Limb (tissue), 2 donors: ENCODE measurements around the gene MYO15B.
"Not testable (repeated sequence)": the region's sequence is repeated elsewhere in the genome, so short reads cannot be mapped to it uniquely, and the experiment has no call there.

Source experiments
- DNase-seq, 2 donors: peaks; one replicate each; pipeline ENCODE4 v3.0.0-alpha.2; 2016; ENCODE audit errors: extremely low spot score in 2 of 2

MYO15B gene

DNA sequence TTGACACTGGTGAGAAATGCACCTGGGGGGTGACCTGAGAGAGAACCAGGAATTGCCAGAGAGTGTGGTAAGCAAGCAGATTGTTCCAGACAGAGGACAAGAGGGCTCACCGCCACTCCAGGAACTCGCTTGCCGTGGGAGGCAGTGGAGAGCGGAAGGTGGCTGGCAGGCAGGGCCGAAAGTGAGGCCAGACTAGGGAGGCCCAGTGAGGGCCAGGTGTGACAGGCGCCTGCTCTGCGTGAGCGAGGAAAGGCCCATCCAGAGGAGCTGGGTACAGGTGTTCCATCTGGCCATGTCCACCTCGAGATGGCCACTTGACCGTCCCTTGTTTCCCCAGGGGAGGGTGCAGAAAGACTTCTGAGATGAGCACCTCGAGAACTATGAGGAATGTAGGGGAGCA, 11.9 kb upstream of the MYO15B start:
- DNase-seq, result no peak

- DNase-seq, result no peak
These were observed 10.9 kb upstream of the MYO15B start for GRCh38 chr17:75576661-75577060.

DNA sequence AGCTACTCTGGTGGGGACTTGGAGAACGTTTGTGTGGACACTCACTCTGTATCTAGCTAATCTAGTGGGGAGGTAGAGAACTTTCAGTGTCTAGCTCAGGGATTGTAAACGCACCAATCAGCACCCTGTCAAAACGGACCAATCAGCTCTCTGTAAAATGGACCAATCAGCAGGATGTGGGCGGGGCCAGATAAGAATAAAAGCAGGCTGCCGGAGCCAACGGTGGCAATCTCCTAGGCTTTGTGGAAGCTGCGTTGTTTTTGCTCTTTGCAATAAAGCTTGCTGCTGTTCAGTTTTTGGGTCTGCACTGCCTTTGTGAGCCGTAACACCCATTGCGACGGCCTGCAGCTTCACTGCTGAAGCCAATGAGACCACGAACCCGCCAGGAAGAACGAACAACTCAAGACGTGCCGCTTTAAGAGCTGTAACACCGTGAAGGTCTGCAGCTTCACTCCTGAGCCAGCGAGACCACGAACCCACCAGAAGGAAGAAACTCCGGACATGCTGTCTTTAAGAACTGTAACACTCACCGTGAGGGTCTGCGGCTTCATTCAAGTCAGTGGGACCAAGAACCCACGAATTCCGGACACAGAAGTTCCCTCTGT, 6.4 kb upstream of the MYO15B start:
- DNase-seq, result not testable (repeated sequence)

DNA sequence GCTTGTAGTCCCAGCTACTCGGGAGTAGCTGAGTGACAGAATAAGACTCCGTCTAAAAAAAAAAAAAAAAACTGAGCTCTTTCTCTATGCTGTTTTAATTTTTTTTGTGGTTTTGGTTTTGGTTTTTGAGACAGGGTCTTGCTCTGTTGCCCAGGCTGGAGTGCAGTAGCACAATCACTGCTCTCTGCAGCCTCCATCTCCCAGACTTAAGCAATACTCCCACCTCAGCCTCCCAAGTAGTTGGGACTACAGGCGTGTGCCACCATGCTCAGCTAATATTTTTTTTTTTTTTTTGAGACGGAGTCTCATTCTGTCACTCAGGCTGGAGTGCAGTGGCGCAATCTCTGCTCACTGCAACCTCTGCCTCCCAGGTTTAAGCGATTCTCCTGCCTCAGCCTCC, 4.4 kb upstream of the MYO15B start:
- DNase-seq, result not testable (repeated sequence)

GRCh38 chr17:75584849-75585175, 2.8 kb upstream of the MYO15B start:
- no peak for DNase-seq

- DNase-seq, result peak in 1 of 2 donors; percentile 7
These were observed 1.0 kb downstream of the MYO15B start for GRCh38 chr17:75588596-75589011.

DNA sequence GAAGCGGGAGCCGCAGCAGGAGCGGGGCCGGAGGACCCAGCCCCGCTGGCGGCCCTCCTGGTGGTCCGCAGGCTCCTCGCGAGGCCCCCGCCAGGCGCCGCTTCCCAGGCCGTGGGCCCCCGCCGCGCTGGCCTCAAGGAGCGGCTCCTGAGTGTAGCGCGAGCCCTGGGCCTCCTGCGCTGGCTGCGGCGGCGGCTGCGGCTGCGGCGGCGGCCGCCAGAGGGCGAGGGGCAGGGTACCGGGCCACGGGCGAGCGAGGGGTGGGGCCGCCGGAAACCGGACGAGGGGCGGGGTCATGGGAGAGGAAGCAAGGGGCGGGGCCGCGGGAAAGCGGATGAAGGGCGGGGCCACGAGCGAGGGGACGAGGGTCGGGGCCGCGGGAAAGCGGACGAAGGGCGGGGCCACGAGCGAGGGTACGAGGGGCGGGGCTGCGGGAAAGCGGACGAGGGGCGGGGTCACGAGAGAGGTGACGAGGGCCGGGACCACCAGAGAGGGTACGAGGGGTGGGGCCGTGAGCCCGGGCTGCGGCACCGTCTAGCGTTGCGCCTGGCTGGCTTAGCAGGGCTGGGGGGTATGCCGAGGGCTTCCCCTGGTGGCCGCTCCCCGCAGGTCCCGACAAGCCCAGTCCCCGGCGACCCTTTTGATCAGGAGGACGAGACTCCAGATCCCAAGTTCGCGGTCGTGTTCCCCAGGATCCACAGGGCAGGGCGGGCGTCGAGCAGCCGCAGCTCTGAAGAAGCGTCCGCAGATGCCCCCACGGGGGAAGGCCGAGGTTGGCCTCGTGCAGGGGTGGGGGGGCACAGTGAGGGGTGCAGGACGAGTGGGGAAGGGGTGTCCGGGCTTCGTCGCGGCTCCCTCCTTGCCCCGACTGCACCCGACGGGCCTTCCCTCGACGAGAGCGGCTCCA, 1.7 kb downstream of the MYO15B start:
- peak; percentile 95 to 99 for DNase-seq

- DNase-seq, result peak in 1 of 2 donors; percentile 53
These were observed 2.3 kb downstream of the MYO15B start for GRCh38 chr17:75589919-75590303.

GRCh38 chr17:75590314-75590761, 2.7 kb downstream of the MYO15B start:
- no peak for DNase-seq

DNA sequence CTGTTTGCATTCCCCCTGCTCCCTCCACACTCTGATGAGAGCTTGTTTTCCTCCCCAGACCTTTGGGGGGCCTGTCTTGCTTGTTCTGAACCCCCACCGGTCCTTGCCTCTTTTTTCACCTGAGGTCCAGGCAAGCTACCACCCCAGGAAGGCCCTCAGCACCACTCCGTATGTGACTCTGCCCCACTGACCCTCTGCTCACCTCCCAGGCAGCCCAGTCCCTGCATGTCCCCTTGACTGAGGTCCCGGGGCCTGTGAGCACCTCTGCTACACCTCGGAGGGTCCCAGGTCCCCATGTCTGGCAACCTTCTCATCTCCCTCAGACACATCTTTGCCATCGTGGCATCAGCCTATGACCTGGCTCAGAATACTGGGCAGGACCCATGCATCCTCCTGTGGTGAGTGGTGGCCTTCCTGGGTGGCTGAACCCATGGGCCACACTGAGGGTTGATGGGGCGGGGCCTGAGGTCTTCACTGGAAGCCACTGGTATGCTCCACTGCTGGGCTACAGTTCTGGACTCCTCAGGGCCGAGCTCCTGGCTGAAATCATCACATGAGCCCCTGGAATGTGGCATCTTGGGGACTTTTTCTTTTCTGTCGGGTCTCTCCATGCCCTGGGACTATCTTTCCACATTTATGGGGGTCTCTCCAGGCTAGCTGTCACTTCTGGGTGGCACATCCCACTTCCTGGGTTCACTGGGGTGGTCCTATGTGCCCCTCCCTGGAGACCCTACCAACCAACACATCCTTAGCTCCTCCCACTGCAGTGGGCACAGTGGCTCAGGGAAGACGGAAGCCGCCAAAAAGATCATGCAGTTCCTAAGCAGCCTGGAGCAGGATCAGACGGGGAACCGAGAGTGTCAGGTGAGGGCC, 3.5 kb downstream of the MYO15B start:
- peak in 1 of 2 donors; percentile 29 for DNase-seq

DNA sequence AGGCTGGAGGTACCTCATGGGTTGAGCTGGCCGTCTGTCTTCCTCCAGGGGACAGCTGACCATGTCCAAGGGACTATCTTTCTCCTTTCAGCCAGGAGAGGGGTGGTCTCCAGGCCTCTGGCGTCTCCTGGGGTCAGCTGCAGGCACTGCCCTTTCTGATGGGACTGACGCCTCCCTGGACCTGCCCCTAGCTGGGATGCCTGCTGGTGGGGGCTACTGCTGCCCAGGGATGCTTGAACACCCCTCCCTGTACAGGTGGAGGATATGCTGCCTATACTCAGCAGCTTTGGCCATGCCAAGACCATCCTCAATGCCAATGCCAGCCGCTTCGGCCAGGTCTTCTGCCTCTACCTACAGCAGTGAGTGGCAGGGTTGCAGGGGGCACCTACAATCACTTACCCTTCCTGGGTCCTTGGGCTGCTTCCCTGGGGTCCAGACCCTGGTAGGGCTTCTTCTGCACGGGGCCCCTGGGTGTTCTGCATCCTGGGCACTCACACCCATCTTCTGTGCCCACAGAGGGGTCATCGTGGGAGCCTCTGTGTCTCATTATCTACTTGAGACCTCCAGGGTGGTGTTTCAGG, 4.2 kb downstream of the MYO15B start:
- peak in 1 of 2 donors; percentile 26 for DNase-seq

DNA sequence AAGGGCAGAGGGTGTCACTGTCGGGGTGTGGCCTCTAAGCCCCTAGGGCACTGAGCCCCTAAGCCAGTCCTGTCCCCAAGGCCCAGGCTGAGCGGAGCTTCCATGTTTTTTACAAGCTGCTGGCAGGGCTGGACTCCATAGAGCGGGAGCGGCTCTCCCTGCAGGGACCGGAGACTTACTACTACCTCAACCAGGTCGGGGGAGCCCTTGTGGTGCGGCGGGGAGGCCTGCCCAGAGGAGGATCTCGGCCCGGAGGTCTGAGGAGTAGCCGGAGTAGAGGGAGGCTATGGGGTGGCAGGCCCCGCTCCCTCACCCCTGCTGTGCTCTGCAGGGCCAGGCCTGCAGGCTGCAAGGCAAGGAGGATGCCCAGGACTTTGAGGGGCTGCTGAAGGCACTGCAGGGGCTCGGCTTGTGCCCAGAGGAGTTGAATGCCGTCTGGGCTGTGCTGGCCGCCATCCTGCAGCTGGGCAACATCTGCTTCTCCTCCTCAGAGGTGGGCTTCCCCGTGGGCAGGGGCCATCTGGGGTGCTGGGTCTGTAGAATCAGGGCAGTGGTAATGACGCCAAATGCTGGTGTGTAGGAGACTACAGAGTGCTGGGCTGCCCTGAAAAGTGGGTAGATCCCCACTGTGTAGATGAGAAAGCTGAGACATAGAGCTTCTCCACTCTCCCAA, 4.9 kb downstream of the MYO15B start:
- peak in 1 of 2 donors; percentile 26 for DNase-seq

GRCh38 chr17:75593430-75593829, 5.8 kb downstream of the MYO15B start:
- DNase-seq, result not testable (repeated sequence)

GRCh38 chr17:75594499-75595283, 7.1 kb downstream of the MYO15B start:
- peak in 1 of 2 donors; percentile 29 for DNase-seq

GRCh38 chr17:75595284-75595919, 7.8 kb downstream of the MYO15B start:
- no peak for DNase-seq

- no peak for DNase-seq
These were observed 8.3 kb downstream of the MYO15B start for GRCh38 chr17:75595920-75596313.

DNA sequence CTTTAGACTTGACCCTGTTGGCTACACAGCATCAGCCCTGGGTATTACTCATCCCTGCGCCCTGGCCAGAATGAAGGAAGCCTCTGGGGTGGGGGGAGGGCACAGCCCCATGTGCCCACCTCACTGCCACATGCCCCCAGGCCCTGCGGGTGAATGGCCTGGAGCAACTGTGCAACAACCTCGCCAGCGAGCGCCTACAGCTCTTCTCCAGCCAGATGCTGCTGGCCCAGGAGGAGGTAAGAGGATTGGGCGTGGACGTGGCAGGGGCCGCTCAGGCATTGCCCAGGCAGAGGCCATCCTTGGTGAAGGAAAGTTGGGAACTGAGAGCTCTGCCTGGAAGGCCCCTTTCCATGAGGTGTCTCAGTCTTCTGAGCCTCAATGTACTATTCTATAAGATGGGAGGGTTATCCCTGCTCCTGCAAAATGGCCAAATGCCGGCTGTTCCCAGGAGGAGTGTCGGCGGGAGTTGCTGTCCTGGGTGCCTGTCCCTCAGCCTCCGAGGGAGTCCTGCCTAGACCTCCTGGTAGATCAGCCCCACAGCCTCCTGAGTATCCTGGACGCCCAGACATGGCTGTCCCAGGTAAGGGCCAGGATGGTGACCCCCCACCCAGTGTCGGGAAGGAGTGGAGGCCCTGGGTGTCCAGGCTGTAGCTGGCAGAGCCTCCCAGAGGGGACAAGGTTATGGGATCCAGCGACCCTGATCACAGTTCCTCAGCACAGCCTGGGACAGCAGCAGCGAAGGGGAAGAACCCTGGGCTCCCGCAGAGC, 8.9 kb downstream of the MYO15B start:
- no peak for DNase-seq

- DNase-seq, result peak in 1 of 2 donors; percentile 47
These were observed 13.7 kb downstream of the MYO15B start for GRCh38 chr17:75601057-75601987.
